Activated T-helper 2 cell treated with anti-CD3 and anti-CD28 coated beads, Interferon-gamma antibody, Interleukin-2, Interleukin-4, amounts not matched to agents 10 μg/mL and 5 μg/mL and 100 μg/mL, durations not matched to agents 14 hours and 24 hours and 36 hours (primary cell): ENCODE measurements around the gene ITGA3. TPM values are rescaled to one million over a fixed set of nuclear protein-coding genes. Genes with fewer than 3 reads are reported as not detected.

Experiments
- DNase-seq: peaks from one replicate; pipeline ENCODE4 v3.0.0; 2021; ENCODE audit warnings: low spot score
- H3K27ac Mint-ChIP-seq: one replicate; pipeline ENCODE4 v1.8.0; 2021; ENCODE audit warnings: mixed read lengths
- H3K27me3 Mint-ChIP-seq: one replicate; pipeline ENCODE4 v1.8.0; 2021; ENCODE audit warnings: low read depth, mixed read lengths
- H3K36me3 Mint-ChIP-seq: one replicate; pipeline ENCODE4 v1.8.0; 2021; ENCODE audit warnings: low read depth, mixed read lengths
- H3K4me1 Mint-ChIP-seq: one replicate; pipeline ENCODE4 v1.8.0; 2021; ENCODE audit warnings: low read depth, mixed read lengths
- H3K4me3 Mint-ChIP-seq: one replicate; pipeline ENCODE4 v1.8.0; 2021; ENCODE audit warnings: low read depth, mild to moderate bottlenecking, moderate library complexity, mixed read lengths
- H3K9me3 Mint-ChIP-seq: one replicate; pipeline ENCODE4 v1.8.0; 2021; ENCODE audit warnings: mixed read lengths
- intact Hi-C: fragments of 100-400 bp; cut with micrococcal nuclease; formaldehyde crosslinking; loops from one replicate; pipeline ENCODE4 v1.15.1; 2023
- total RNA-seq: library from RNA; stranded (reverse); gene quantifications from 2 replicates; pipeline ENCODE4 v1.2.3, GENCODE V29; 2022

Gene ITGA3
- total RNA-seq, 1 donor from 2014 or later: 10.1 TPM

GRCh38 chr17:50096092-50096491 lies 40.2 kb downstream of the ITGA3 start:
- Mint-ChIP-seq H3K4me3 (peak overlapping the region; percentile 86), H3K36me3 (no peaks in the 10 kb centered on the region), H3K27ac (no peak overlapping the region), H3K27me3 (no peaks in the 10 kb centered on the region), H3K4me1 (peaks cover 13% of the 10 kb centered on the region), H3K9me3 (no peaks in the 10 kb centered on the region)
- DNase-seq: no peak
- intact Hi-C loops: loop anchor here (5.0 kb wide), 1 partner anchor 56 kb away; the partner anchor contains the start of gene PPP1R9B

GRCh38 chr17:50096758-50097157 lies 40.8 kb downstream of the ITGA3 start:
- Mint-ChIP-seq H3K27ac (no peak overlapping the region), H3K27me3 (no peaks in the 10 kb centered on the region), H3K4me1 (peaks cover 13% of the 10 kb centered on the region), H3K4me3 (no peak overlapping the region), H3K9me3 (no peaks in the 10 kb centered on the region), H3K36me3 (no peaks in the 10 kb centered on the region)
- no peak for DNase-seq
- intact Hi-C loops: loop anchor here (5.0 kb wide), 1 partner anchor 56 kb away; the partner anchor contains the start of gene PPP1R9B

GRCh38 chr17:50097455-50097854 lies 41.5 kb downstream of the ITGA3 start:
- no peaks in the 10 kb centered on the region for H3K27me3 Mint-ChIP-seq
- no peak for DNase-seq
- H3K4me1 Mint-ChIP-seq: peaks cover 13% of the 10 kb centered on the region
- no peaks in the 10 kb centered on the region for H3K36me3 Mint-ChIP-seq
- no peaks in the 10 kb centered on the region for H3K9me3 Mint-ChIP-seq
- intact Hi-C loops: loop anchor here (5.0 kb wide), 1 partner anchor 55 kb away; the partner anchor contains the start of gene PPP1R9B
- H3K4me3 Mint-ChIP-seq: no peak overlapping the region
- no peak overlapping the region for H3K27ac Mint-ChIP-seq

DNA sequence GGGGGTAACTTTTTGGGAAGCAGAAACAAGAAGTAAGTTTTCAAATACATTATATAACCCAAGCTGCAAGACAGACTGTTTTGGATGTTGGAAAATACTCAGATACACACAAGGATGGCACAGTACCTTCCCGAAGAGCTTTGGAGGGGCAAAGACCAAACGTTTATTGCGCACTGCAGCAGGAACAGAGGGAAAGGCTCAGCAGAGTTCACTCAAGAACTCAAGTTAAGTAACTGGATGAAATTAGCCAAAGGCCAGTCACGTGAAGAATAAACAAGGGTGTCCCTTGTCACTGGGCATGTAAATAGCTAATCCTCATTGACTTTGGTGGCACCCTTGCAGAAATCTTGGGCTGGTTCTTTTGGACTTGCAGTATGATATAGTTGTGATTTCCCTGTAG lies 42.0 kb downstream of the ITGA3 start:
- no peaks in the 10 kb centered on the region for H3K27me3 Mint-ChIP-seq
- DNase-seq: no peak
- intact Hi-C loops: loop anchor here (5.0 kb wide), 1 partner anchor 54 kb away; the partner anchor contains the start of gene PPP1R9B
- no peaks in the 10 kb centered on the region for H3K9me3 Mint-ChIP-seq
- H3K36me3 Mint-ChIP-seq: no peaks in the 10 kb centered on the region
- no peak overlapping the region for H3K27ac Mint-ChIP-seq
- H3K4me1 Mint-ChIP-seq: peaks cover 13% of the 10 kb centered on the region
- H3K4me3 Mint-ChIP-seq: no peak overlapping the region

GRCh38 chr17:50098583-50098982 lies 42.7 kb downstream of the ITGA3 start:
- H3K4me1 Mint-ChIP-seq: peaks cover 13% of the 10 kb centered on the region
- H3K27me3 Mint-ChIP-seq: no peaks in the 10 kb centered on the region
- no peak overlapping the region for H3K27ac Mint-ChIP-seq
- H3K9me3 Mint-ChIP-seq: no peaks in the 10 kb centered on the region
- H3K4me3 Mint-ChIP-seq: no peak overlapping the region
- intact Hi-C loops: loop anchor here (5.0 kb wide), 1 partner anchor 54 kb away; the partner anchor contains the start of gene PPP1R9B
- H3K36me3 Mint-ChIP-seq: no peaks in the 10 kb centered on the region
- DNase-seq: no peak

GRCh38 chr17:50099003-50099402 lies 43.1 kb downstream of the ITGA3 start:
- no peak overlapping the region for H3K27ac Mint-ChIP-seq
- H3K4me3 Mint-ChIP-seq: no peak overlapping the region
- intact Hi-C loops: loop anchor here (5.0 kb wide), 1 partner anchor 53 kb away; the partner anchor contains the start of gene PPP1R9B
- no peaks in the 10 kb centered on the region for H3K36me3 Mint-ChIP-seq
- no peaks in the 10 kb centered on the region for H3K27me3 Mint-ChIP-seq
- H3K4me1 Mint-ChIP-seq: peaks cover 13% of the 10 kb centered on the region
- no peaks in the 10 kb centered on the region for H3K9me3 Mint-ChIP-seq
- no peak for DNase-seq

DNA sequence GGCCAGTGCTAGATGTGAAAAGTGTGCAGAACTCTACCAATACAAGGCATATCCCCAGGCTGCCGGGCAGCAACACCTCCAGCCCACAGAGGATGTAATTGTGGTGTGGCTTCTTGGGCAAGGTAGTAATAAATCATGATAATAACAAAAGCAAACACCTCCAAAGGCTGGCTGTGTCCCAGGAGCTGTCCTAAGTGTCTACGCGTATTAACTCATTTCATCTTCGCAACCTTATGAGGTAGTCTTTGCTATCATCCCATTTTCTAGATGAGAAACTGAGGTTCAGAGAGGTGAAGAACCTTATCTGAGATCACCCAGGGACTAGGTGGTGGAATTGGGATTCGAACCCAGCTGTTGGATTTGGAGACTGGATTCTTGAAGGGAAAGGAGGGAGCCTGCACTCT lies 44.6 kb downstream of the ITGA3 start:
- no peaks in the 10 kb centered on the region for H3K36me3 Mint-ChIP-seq
- H3K9me3 Mint-ChIP-seq: no peaks in the 10 kb centered on the region
- H3K27me3 Mint-ChIP-seq: no peaks in the 10 kb centered on the region
- H3K4me3 Mint-ChIP-seq: no peak overlapping the region
- intact Hi-C loops: no loop called here
- H3K27ac Mint-ChIP-seq: no peak overlapping the region
- H3K4me1 Mint-ChIP-seq: peaks cover 8% of the 10 kb centered on the region
- DNase-seq: no peak

- Mint-ChIP-seq H3K36me3 (no peaks in the 10 kb centered on the region), H3K9me3 (no peaks in the 10 kb centered on the region), H3K4me3 (no peak overlapping the region), H3K4me1 (peaks cover 4% of the 10 kb centered on the region), H3K27me3 (no peaks in the 10 kb centered on the region), H3K27ac (no peak overlapping the region)
- DNase-seq: no peak
- intact Hi-C loops: no loop called here
These were observed 45.0 kb downstream of the ITGA3 start for GRCh38 chr17:50100921-50101345.

GRCh38 chr17:50101346-50102163 lies 45.6 kb downstream of the ITGA3 start:
- Mint-ChIP-seq H3K9me3 (no peaks in the 10 kb centered on the region), H3K27me3 (no peaks in the 10 kb centered on the region), H3K4me3 (no peak overlapping the region), H3K27ac (no peak overlapping the region), H3K36me3 (no peaks in the 10 kb centered on the region), H3K4me1 (no peaks in the 10 kb centered on the region)
- no peak for DNase-seq
- intact Hi-C loops: no loop called here

DNA sequence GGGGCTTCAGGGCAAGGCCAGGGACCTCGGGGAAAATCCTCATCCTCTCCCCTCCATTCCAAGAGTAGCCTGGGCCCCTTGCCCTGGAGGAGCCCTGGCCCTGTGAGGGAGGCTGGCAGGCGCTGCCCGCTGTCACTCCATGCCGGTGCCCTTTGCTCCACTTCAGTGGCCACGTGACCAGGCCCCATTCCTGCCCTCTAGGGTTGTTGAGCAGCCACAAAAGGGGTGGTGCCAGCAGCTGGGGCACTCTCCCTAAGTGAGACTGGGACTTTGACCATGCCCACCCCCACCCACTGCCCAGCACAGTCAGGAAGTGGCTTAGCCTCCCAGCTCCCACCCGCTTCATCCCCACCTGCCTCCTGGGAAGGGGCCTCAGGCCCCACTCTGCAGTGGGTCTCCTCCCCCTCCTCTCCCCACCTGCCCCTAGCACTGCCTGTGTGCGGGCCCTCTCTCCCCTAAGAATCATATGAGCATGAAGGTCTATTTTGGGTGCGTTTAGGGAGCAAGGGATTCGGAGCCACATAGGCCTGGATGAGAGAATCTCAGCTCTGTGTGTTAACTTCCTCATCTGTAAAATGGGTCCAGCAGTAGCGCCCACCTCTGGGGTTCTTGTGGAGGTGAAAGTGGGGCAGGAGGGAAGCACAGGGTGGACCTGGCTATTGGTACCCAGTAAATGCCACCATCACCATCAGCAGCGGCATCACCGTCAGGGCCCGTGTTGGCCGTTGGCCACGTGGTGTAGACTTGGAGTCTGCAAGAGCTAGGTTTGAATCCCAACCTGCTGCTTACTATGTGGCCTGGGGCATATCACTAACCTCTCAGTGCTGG lies 46.5 kb downstream of the ITGA3 start:
- no peaks in the 10 kb centered on the region for H3K9me3 Mint-ChIP-seq
- intact Hi-C loops: no loop called here
- no peak for DNase-seq
- H3K4me3 Mint-ChIP-seq: no peak overlapping the region
- no peaks in the 10 kb centered on the region for H3K4me1 Mint-ChIP-seq
- no peaks in the 10 kb centered on the region for H3K27me3 Mint-ChIP-seq
- no peak overlapping the region for H3K27ac Mint-ChIP-seq
- H3K36me3 Mint-ChIP-seq: no peaks in the 10 kb centered on the region

DNA sequence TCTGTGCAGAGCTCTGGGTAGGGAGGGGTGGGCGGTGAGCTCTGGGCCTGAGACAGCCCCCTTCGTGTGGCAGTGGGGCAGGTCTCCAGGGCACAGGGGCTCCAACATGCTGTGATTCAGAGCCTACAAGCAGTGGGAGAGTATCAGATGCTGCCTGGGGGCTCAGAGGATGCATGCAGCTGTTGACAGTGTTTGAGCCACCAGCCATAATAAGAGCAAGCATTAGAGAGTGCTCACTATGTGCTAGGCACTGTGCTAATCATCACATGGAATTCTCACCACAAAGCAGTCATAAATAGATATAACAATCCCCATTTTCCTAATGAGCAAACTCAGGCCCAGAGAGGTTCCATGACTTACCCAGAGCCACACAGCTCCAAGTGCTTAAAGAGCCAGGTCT lies 47.3 kb downstream of the ITGA3 start:
- Mint-ChIP-seq H3K4me1 (no peaks in the 10 kb centered on the region), H3K27me3 (no peaks in the 10 kb centered on the region), H3K4me3 (no peak overlapping the region), H3K27ac (no peak overlapping the region), H3K36me3 (no peaks in the 10 kb centered on the region), H3K9me3 (no peaks in the 10 kb centered on the region)
- intact Hi-C loops: no loop called here
- no peak for DNase-seq

GRCh38 chr17:50103941-50104340 lies 48.0 kb downstream of the ITGA3 start:
- H3K9me3 Mint-ChIP-seq: no peaks in the 10 kb centered on the region
- H3K4me3 Mint-ChIP-seq: no peak overlapping the region
- H3K27ac Mint-ChIP-seq: no peak overlapping the region
- no peak for DNase-seq
- intact Hi-C loops: no loop called here
- H3K27me3 Mint-ChIP-seq: no peaks in the 10 kb centered on the region
- H3K4me1 Mint-ChIP-seq: no peaks in the 10 kb centered on the region
- no peaks in the 10 kb centered on the region for H3K36me3 Mint-ChIP-seq

DNA sequence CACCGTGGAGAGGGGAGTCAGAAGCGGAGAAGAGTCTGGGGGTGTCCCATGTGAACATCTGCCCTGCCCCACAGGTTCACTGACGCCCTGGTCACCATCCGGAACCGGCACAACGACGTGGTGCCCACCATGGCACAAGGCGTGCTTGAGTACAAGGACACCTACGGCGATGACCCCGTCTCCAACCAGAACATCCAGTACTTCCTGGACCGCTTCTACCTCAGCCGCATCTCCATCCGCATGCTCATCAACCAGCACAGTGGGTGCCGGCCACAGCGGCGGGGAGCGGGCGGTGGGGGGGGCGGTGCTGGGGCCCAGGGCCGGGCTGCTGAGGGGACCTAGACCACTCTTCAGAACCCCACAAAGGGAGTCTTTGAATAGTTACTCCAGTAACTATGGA lies 49.9 kb downstream of the ITGA3 start:
- Mint-ChIP-seq H3K36me3 (no peaks in the 10 kb centered on the region), H3K9me3 (no peaks in the 10 kb centered on the region), H3K27me3 (no peaks in the 10 kb centered on the region), H3K4me3 (no peak overlapping the region), H3K27ac (no peak overlapping the region), H3K4me1 (no peaks in the 10 kb centered on the region)
- DNase-seq: no peak
- intact Hi-C loops: no loop called here
